HepG2 (cell line): ENCODE measurements around the gene KCNK6. TPM values are rescaled to one million over a fixed set of nuclear protein-coding genes. Genes with fewer than 3 reads are reported as not detected.

Experiments used
- ATAC-seq: fragments of 200-7000 bp; cut with Tn5 transposase; 3 replicates; pipeline ENCODE4 v1.9.1; 2020; ENCODE audit warnings: mild to moderate bottlenecking, moderate library complexity
- BruUV-seq: library from RNA; stranded (reverse); fragments of 400-500 nt; replicated peaks from 2 replicates; lab custom pipeline; 2021; lab: Mats Ljungman, UMichigan
- CTCF ChIA-PET: fragments of 300-600 bp; formaldehyde crosslinking; extraction: SDS; loops from one replicate; lab custom pipeline; 2021; ENCODE audit warnings: low total read pairs, inconsistent platforms, low intra/inter-chr PET ratio; lab: Yijun Ruan, JAX
- POLR2A ChIA-PET: fragments of 350-600 bp; sonication (Branson Sonifier 250); formaldehyde crosslinking; loops from one replicate; lab custom pipeline; 2020; ENCODE audit warnings: antibody characterized with exemption, inconsistent platforms; lab: Yijun Ruan, JAX
- DNase-seq: peaks from one replicate; pipeline ENCODE4 v3.0.0-alpha.2; 2015; ENCODE audit warnings: low spot score
- FAIRE-seq: peaks from 3 replicates; lab custom pipeline; 2011; peaks lifted over from hg19 to GRCh38; lab: Jason Lieb, UNC
- H2AFZ ChIP-seq: one replicate; pipeline ENCODE4 v1.6.1; 2011; ENCODE audit warnings: low read length, inconsistent platforms
- H3K27ac ChIP-seq: fragments of 300-600 bp; 3 replicates; pipeline ENCODE4 v1.8.0; 2011; ENCODE audit warnings: mixed run types, mild to moderate bottlenecking, mixed read lengths, low read length, inconsistent platforms; ENCODE audit not compliant: insufficient read depth; ENCODE audit errors: extremely low read length
- H3K27me3 ChIP-seq, 2 experiments: fragments of 200-600 bp in 1 of 2; 2 replicates in 1 of 2; 3 replicates in 1 of 2; pipeline versions ENCODE4 v1.6.0 to v1.8.0; 2011; ENCODE audit warnings: low read length in 2 of 2, mild to moderate bottlenecking in 2 of 2, moderate library complexity in 2 of 2, inconsistent platforms in 1 of 2; ENCODE audit not compliant: insufficient read depth in 2 of 2, control insufficient read depth in 1 of 2
- H3K36me3 ChIP-seq, 2 experiments: fragments of 200-600 bp in 1 of 2; replicated peaks in 1 of 2; 2 replicates in 1 of 2; 3 replicates in 1 of 2; pipeline versions ENCODE4 v1.5.1 to v1.8.0; 2011; ENCODE audit warnings: low read length in 2 of 2, inconsistent platforms in 1 of 2; ENCODE audit not compliant: insufficient read depth in 2 of 2, control insufficient read depth in 1 of 2
- H3K4me1 ChIP-seq: 2 replicates; pipeline ENCODE4 v1.5.1; 2012; ENCODE audit warnings: low read length, inconsistent platforms; ENCODE audit not compliant: insufficient read depth
- H3K4me2 ChIP-seq: 2 replicates; pipeline ENCODE4 v1.6.0; 2011; ENCODE audit warnings: low read depth, low read length, inconsistent platforms
- H3K4me3 ChIP-seq, 3 experiments: fragments of 200-600 bp in 1 of 3; sonication (generic), shearing (Covaris generic) in 1 of 3; replicated peaks in 1 of 3; 2 replicates each; pipeline ENCODE4 v1.5.1; 2011 to 2016; ENCODE audit warnings: low read length in 3 of 3, inconsistent platforms in 2 of 3, low read depth in 2 of 3, mild to moderate bottlenecking in 2 of 3, control low read depth in 1 of 3, mixed read lengths in 1 of 3; ENCODE audit not compliant: insufficient read depth in 1 of 3
- H3K79me2 ChIP-seq: one replicate; pipeline ENCODE4 v1.6.1; 2011; ENCODE audit warnings: low read length, inconsistent platforms; ENCODE audit not compliant: insufficient read depth
- H3K9ac ChIP-seq: 2 replicates; pipeline ENCODE4 v1.6.0; 2011; ENCODE audit warnings: mild to moderate bottlenecking, low read depth, low read length, inconsistent platforms; ENCODE audit not compliant: insufficient read depth
- H3K9me3 ChIP-seq: 2 replicates; pipeline ENCODE4 v1.5.1; 2012; ENCODE audit warnings: mild to moderate bottlenecking, low read length
- H4K20me1 ChIP-seq: 2 replicates; pipeline ENCODE4 v1.6.0; 2011; ENCODE audit warnings: inconsistent platforms, mild to moderate bottlenecking, low read length, moderate library complexity; ENCODE audit not compliant: insufficient read depth
- CBX2 ChIP-seq, 2 experiments: fragments of 200-600 bp in 1 of 2; sonication (generic); formaldehyde crosslinking in 1 of 2; IDR thresholded peaks; 2 replicates each; pipeline versions ENCODE4 v1.7.0 to v1.8.1; 2018 to 2022; ENCODE audit warnings: low read depth in 2 of 2, low read length in 1 of 2, mild to moderate bottlenecking in 1 of 2, missing genetic modification reagents in 1 of 2
- FUBP1 ChIP-seq: sonication (generic); formaldehyde crosslinking; IDR thresholded peaks from 2 replicates; pipeline ENCODE4 v1.5.1; 2020; ENCODE audit warnings: missing genetic modification reagents, mild to moderate bottlenecking, borderline replicate concordance
- HDAC2 ChIP-seq: sonication (generic); formaldehyde crosslinking; IDR thresholded peaks from 2 replicates; pipeline ENCODE4 v1.4.0; 2020; ENCODE audit warnings: missing genetic modification reagents
- HNRNPLL ChIP-seq: fragments of 200-400 bp; formaldehyde crosslinking; IDR thresholded peaks from 2 replicates; pipeline ENCODE4 v1.6.1; 2017; ENCODE audit warnings: mild to moderate bottlenecking, low read depth, low read length; ENCODE audit not compliant: poor library complexity, severe bottlenecking
- IKZF1 ChIP-seq: fragments of 450-650 bp; IDR thresholded peaks from 2 replicates; pipeline ENCODE4 v1.7.1; 2016
- JUNB ChIP-seq: sonication (generic); formaldehyde crosslinking; IDR thresholded peaks from 2 replicates; pipeline ENCODE4 v1.8.0; 2022; ENCODE audit warnings: missing genetic modification reagents, mild to moderate bottlenecking, borderline replicate concordance
- KLF15 ChIP-seq: sonication (generic); formaldehyde crosslinking; IDR thresholded peaks from 2 replicates; pipeline ENCODE4 v1.8.1; 2023; ENCODE audit warnings: borderline replicate concordance, mild to moderate bottlenecking, inconsistent platforms, missing genetic modification reagents, mixed read lengths
- MBD4 ChIP-seq: IDR thresholded peaks from 2 replicates; pipeline ENCODE4 v1.6.1; 2012; ENCODE audit warnings: low read length, inconsistent platforms, borderline replicate concordance
- NFIC ChIP-seq: IDR thresholded peaks from 2 replicates; pipeline ENCODE4 v1.6.1; 2012; ENCODE audit warnings: mild to moderate bottlenecking, low read length, inconsistent platforms
- POLR2A ChIP-seq, 2 experiments: IDR thresholded peaks; 2 replicates each; pipeline ENCODE4 v1.6.1; 2011; ENCODE audit warnings: low read depth in 2 of 2, low read length in 2 of 2, mild to moderate bottlenecking in 1 of 2, moderate library complexity in 1 of 2; ENCODE audit not compliant: insufficient read depth in 1 of 2
- ZBTB20 ChIP-seq: sonication (generic); formaldehyde crosslinking; IDR thresholded peaks from 2 replicates; pipeline ENCODE4 v1.8.1; 2023; ENCODE audit warnings: missing genetic modification reagents, low read depth, mild to moderate bottlenecking, borderline replicate concordance
- ZBTB7B ChIP-seq: sonication (generic); formaldehyde crosslinking; IDR thresholded peaks from 2 replicates; pipeline ENCODE4 v1.4.0; 2020; ENCODE audit warnings: missing genetic modification reagents
- ZNF576 ChIP-seq: sonication (generic); formaldehyde crosslinking; IDR thresholded peaks from 2 replicates; pipeline ENCODE4 v1.4.0; 2020; ENCODE audit warnings: mild to moderate bottlenecking, missing genetic modification reagents
- ZSCAN30 ChIP-seq: sonication (generic); formaldehyde crosslinking; IDR thresholded peaks from 2 replicates; pipeline ENCODE4 v1.5.0; 2020; ENCODE audit warnings: mild to moderate bottlenecking, missing genetic modification reagents
- ZSCAN9 ChIP-seq: IDR thresholded peaks from 2 replicates; pipeline ENCODE4 v1.6.1; 2016; ENCODE audit warnings: borderline replicate concordance
- WGBS: methylation state at CpG from one replicate; pipeline ENCODE4 v1.1.6; 2017; ENCODE audit warnings: low lambda C conversion rate; 5-methylcytosine and 5-hydroxymethylcytosine counted together
- in situ Hi-C: cut with HindIII; loops from 2 replicates; pipeline ENCODE4 v1.10.0; 2017; ENCODE audit warnings: low pct_unique_long_range_greater_than_20kb; ENCODE audit not compliant: extremely low pct_ligation_motif_present
- intact Hi-C: fragments of 100-400 bp; cut with micrococcal nuclease; formaldehyde crosslinking; loops from one replicate; pipeline ENCODE4 v1.10.0; 2022; ENCODE audit not compliant: unreplicated experiment
- polyA plus RNA-seq, 8 experiments: library from polyadenylated mRNA; depleted of rRNA in 3 of 8; stranded (reverse) in 7 of 8; unstranded in 1 of 8; fragments of >200 nt; fragmentation: Illumina TruSeq in 4 of 8; extraction: Trizol in 4 of 8; gene quantifications; 2 replicates each; pipeline versions ENCODE4 v1.2.1 to v1.2.3, GENCODE V29; 2011 to 2016; ENCODE audit warnings: low read depth in 4 of 8, missing spikeins in 1 of 8, mixed read lengths in 1 of 8; ENCODE audit not compliant: insufficient read depth in 1 of 8
- total RNA-seq, 5 experiments: library from RNA; depleted of rRNA; stranded (reverse); fragments of >200 nt; fragmentation: Illumina TruSeq; extraction: Trizol; gene quantifications; 2 replicates each; pipeline ENCODE4 v1.2.3, GENCODE V29; 2016; ENCODE audit warnings: low read depth in 1 of 5
- TF ChIP-seq, protein P1 (sequence below): sonication (generic); formaldehyde crosslinking; IDR thresholded peaks from 2 replicates; pipeline ENCODE4 v1.9.0; 2021; ENCODE audit warnings: missing genetic modification reagents, mild to moderate bottlenecking, borderline replicate concordance

Gene KCNK6
- total and polyA plus RNA-seq, 2 of the 13 experiments (the other 11 are each of a cell fraction or from before 2014, with no cell fraction given): 0.03 TPM; not detected in 1

DNA sequence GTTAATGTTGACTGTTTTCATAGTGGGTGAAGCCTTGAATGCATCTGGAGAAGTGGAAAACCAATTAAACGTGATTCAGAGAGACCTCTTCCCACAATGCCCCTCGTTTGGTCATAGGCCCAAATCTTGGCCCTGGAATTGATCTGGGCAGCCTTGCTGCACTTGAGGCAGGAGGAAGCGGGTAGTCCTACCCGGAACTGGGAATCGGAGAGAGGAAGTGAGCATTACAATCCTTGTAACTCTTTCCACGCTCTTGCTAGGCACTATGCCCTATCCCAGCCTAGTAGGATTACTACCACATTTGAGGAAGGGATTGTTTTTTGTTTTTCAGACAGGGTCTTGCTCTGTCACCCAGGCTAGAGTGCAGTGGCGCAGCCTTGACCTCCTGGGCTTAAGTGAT, 3.6 kb downstream of the KCNK6 start (continued):
- TF ChIP-seq JUNB (CRISPR knock-in tag) (no peak), POLR2A (IDR thresholded peaks at IDR 0.05; ENCODE audit: insufficient read depth in 1 of 2, low read depth in 2 of 2, low read length in 2 of 2) (no peak), NFIC (no peak)

- TF ChIP-seq ZSCAN30 (no peak), HDAC2 (CRISPR knock-in tag) (no peak), ZBTB20 (CRISPR knock-in tag) (no peak), FUBP1 (no peak), KLF15 (no peak), HNRNPLL (no peak), CBX2 (IDR thresholded peaks at IDR 0.05; ENCODE audit: low read depth, low read length) (no peak), CBX2 (CRISPR knock-in tag; IDR thresholded peaks at IDR 0.05; ENCODE audit: low read depth) (no peak), ZBTB7B (CRISPR knock-in tag) (no peak), ZSCAN9 (CRISPR knock-in tag) (no peak), ZNF576 (CRISPR knock-in tag) (no peak), MBD4 (no peak), IKZF1 (no peak)
- TF ChIP-seq, protein P1, sequence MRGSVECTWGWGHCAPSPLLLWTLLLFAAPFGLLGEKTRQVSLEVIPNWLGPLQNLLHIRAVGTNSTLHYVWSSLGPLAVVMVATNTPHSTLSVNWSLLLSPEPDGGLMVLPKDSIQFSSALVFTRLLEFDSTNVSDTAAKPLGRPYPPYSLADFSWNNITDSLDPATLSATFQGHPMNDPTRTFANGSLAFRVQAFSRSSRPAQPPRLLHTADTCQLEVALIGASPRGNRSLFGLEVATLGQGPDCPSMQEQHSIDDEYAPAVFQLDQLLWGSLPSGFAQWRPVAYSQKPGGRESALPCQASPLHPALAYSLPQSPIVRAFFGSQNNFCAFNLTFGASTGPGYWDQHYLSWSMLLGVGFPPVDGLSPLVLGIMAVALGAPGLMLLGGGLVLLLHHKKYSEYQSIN (CRISPR knock-in tag): no peak
- POLR2A ChIA-PET: no interaction called here
- 0% methylated on average over 2 of the region's 4 CpGs for WGBS
- H3K27ac ChIP-seq: no peak overlapping the region
- CTCF ChIA-PET: no interaction called here
- intact Hi-C loops: loop anchor here (5.0 kb wide), 1 partner anchor 72 kb away; no protein-coding TSS in a partner anchor
- H2AFZ ChIP-seq: no peak overlapping the region
- no TSS peak for BruUV-seq
- H3K9me3 ChIP-seq: no peaks in the 10 kb centered on the region
- no peak overlapping the region for H3K4me3 ChIP-seq
- H3K4me1 ChIP-seq: peaks cover 4% of the 10 kb centered on the region; the same call in 1 of the 2 replicates
- H3K9ac ChIP-seq: no peak overlapping the region
- FAIRE-seq (no peak), ATAC-seq (no peak), DNase-seq (no peak)
- in situ Hi-C loops: no loop called here
- H3K27me3 ChIP-seq: peaks cover 5 to 38% of the 10 kb centered on the region in 2 experiments; a peak in 3 of 5 replicates
- no peaks in the 10 kb centered on the region for H4K20me1 ChIP-seq
- no peak overlapping the region for H3K4me2 ChIP-seq
- H3K79me2 ChIP-seq: no peaks in the 10 kb centered on the region
- H3K36me3 ChIP-seq: no peaks in the 10 kb centered on the region
Measured at GRCh38 chr19:38324431-38324830, 4.8 kb downstream of the KCNK6 start.
